Activated CD8-positive, alpha-beta T cell treated with anti-CD3 and anti-CD28 coated beads, Interleukin-2, amount 10 ng/mL, durations not matched to agents 7 days and 5 days (primary cell): ENCODE data around the gene UGDH. TPM values are rescaled to one million over a fixed set of nuclear protein-coding genes. Genes with fewer than 3 reads are reported as not detected.
"Not testable (repeated sequence)": the region's sequence is repeated elsewhere in the genome, so short reads cannot be mapped to it uniquely, and the experiment has no call there.

Experiments
- ATAC-seq: fragments of 150-1000 bp; cut with Tn5 transposase; one replicate; pipeline ENCODE4 v1.10.0; 2021; ENCODE audit warnings: moderate library complexity
- CTCF ChIA-PET: fragments of 350-600 bp; sonication (Branson Sonifier 250); formaldehyde crosslinking; loops from one replicate; lab custom pipeline; 2021; ENCODE audit warnings: antibody characterized with exemption; lab: Charles Lee
- POLR2A ChIA-PET: fragments of 350-600 bp; sonication (Branson Sonifier 250); formaldehyde crosslinking; loops from one replicate; lab custom pipeline; 2021; ENCODE audit warnings: antibody characterized with exemption; lab: Charles Lee
- DNase-seq: peaks from one replicate; pipeline ENCODE4 v3.0.0-alpha.2; 2020
- H3K27ac Mint-ChIP-seq: one replicate; pipeline ENCODE4 v1.8.0; 2021; ENCODE audit warnings: mild to moderate bottlenecking, mixed read lengths
- H3K27me3 Mint-ChIP-seq: one replicate; pipeline ENCODE4 v1.8.0; 2021; ENCODE audit warnings: low read depth, mixed read lengths
- H3K36me3 Mint-ChIP-seq: one replicate; pipeline ENCODE4 v1.8.0; 2021; ENCODE audit warnings: low read depth, mixed read lengths
- H3K4me1 Mint-ChIP-seq: one replicate; pipeline ENCODE4 v1.8.0; 2021; ENCODE audit warnings: low read depth, mixed read lengths
- H3K4me3 Mint-ChIP-seq: one replicate; pipeline ENCODE4 v1.8.0; 2021; ENCODE audit warnings: mild to moderate bottlenecking, mixed read lengths
- H3K9me3 Mint-ChIP-seq: one replicate; pipeline ENCODE4 v1.8.0; 2022; ENCODE audit warnings: mixed read lengths; ENCODE audit not compliant: insufficient read depth
- total RNA-seq, 2 experiments: library from RNA; stranded (reverse); gene quantifications; one replicate each; pipeline ENCODE4 v1.2.3, GENCODE V29; 2021

The UGDH gene
- total RNA-seq, 2 experiments from 2014 or later: 11.1 to 11.7 TPM

DNA sequence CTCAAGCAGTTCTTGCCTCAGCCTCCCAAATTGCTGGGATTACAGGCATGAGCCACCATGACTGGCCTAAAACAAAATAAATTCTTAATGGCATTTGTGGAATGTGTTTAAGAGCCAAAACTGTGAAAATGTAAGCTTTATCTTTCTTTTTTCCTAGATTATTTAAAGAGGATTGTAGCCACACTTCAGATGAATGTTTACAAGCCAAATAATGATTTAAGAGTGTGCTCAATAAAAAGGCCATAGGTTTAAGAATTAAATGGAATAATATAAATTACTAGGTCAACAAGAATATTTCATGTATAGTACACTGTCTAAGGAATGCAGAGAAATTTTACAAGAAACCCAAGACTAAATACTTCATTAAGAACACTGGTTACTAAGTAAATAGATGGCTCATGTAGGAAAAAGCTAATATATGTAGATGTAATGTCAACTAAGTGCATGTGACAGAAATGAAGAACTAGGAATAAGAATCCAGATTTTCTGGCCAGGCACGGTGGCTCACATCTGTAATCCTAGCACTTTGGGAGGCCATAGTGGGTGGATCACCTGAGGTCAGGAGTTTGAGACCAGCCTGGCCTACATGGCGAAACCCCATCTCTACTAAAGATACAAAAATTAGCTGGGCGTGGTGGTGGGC, 21.3 kb upstream of the UGDH start:
- H3K9me3 Mint-ChIP-seq: no peaks in the 10 kb centered on the region
- ChIA-PET POLR2A (no interaction called here), CTCF (interaction anchor here (1.6 kb wide), 1 partner anchor 79 kb away, joined by 3 read pairs; no protein-coding TSS in a partner anchor)
- ATAC-seq (no peak), DNase-seq (no peak)
- H3K27ac Mint-ChIP-seq: no peak overlapping the region
- H3K4me3 Mint-ChIP-seq: no peak overlapping the region
- H3K4me1 Mint-ChIP-seq: no peaks in the 10 kb centered on the region
- H3K27me3 Mint-ChIP-seq: no peaks in the 10 kb centered on the region
- H3K36me3 Mint-ChIP-seq: no peaks in the 10 kb centered on the region

DNA sequence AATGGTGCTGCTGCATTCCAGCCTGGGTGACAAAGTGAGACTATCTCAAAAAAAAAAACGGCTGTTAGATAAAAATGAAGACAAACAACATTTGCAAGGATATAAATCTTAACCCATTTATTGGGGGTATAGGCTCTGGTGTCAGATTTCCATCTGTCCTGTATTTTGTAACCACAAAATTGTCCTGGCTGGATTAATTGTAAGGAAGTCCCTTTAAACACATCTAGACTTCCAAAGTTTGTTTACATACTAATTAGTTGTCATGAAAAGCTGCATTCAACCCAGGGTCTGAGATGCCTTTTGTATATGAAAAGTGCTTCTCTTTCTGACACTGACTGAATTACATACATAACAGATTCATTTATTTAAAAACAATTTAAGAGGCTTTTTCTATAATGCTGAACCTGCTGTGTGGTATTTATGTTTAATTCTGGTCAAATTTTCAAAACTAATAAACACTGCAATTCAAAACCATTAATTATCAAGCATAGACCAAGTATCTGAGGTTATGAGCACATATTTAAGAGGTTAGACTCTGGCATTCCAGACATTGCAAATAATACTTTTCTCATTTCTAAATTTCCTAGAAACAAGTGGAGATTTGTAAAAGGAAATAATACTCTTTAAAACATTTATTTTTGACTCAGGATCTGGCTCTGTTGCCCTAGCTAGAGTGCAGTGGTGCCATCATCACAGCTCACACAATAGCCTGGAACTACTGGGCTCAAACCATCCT, 17.5 kb upstream of the UGDH start:
- Mint-ChIP-seq H3K27me3 (peaks cover 2% of the 10 kb centered on the region), H3K4me3 (no peak overlapping the region), H3K9me3 (no peaks in the 10 kb centered on the region), H3K27ac (no peak overlapping the region), H3K4me1 (no peaks in the 10 kb centered on the region), H3K36me3 (no peaks in the 10 kb centered on the region)
- ChIA-PET CTCF (no interaction called here), POLR2A (no interaction called here)
- no peak for ATAC-seq
- DNase-seq: no peak

DNA sequence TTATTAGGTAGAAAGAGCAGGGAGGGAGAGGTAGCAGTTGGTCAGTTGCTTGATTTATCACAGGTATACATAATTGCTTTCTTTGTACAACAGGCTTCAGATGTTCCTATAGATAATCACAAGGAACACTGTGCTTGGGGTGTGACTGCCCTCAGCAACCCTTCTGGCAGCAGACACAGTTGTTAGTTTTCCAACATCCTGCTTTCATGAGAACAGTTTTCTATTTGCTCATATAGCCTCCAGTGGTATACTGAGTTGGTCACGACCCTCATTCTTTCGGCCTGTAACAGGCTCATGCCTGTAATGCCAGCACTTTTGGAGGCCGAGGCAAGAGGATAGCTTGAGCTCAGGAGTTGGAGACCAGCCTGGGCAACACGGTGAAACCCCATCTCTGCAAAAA, 16.8 kb upstream of the UGDH start:
- H3K27me3 Mint-ChIP-seq, CTCF ChIA-PET, H3K9me3 Mint-ChIP-seq, H3K4me1 Mint-ChIP-seq, POLR2A ChIA-PET, DNase-seq, ATAC-seq, H3K27ac Mint-ChIP-seq, H3K4me3 Mint-ChIP-seq, H3K36me3 Mint-ChIP-seq: not testable (repeated sequence)

DNA sequence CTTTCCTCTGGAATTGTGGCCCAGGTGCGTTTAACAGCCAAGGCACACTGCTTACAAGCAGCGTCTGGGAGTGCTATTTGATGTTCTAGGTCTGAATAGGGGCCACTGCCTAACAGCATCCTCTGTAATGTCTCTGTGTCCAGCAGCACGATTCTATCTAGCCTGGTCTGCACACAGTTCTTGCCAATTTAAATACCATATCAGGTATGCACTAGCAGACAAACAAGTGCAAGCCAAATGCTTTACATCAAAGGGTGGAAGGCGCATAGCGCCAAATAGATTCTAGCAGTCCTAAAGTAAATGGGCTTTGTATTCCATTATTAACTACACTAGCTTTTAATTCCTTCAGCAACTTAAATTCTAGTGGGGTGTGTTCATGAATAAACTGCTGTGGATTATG, 15.8 kb upstream of the UGDH start:
- no peaks in the 10 kb centered on the region for H3K9me3 Mint-ChIP-seq
- CTCF ChIA-PET: interaction anchor here (0.9 to 1.6 kb wide), 2 partner anchors 10 to 16 kb away, joined by 3 read pairs; partner anchors contain the start of gene UGDH

DNA sequence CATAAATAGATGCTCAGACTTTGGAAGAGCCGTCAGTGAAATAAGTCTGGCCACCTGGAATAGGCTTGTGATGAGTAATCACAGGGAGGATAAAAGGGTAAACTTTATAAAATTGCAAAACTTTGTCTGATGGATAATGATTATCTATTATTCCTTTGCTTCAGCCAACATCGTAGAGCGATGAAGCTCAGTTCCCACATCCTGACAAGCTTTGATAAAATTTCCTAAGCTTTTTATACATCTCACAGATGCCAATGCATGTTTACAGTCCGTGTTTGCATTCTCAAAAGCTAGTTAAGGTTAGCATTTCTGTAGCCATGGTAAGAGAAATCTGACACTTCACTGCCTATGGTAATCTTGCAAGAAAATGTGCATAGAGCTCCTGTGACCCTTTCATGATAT, 15.4 kb upstream of the UGDH start:
- no peak overlapping the region for H3K27ac Mint-ChIP-seq
- CTCF ChIA-PET: interaction anchor here (0.9 to 1.6 kb wide), 2 partner anchors 10 to 15 kb away, joined by 3 read pairs; partner anchors contain the start of gene UGDH
- POLR2A ChIA-PET: no interaction called here

More for the DNA sequence above, 15.8 kb upstream of the UGDH start:
- DNase-seq: no peak
- Mint-ChIP-seq H3K4me3 (no peak overlapping the region), H3K36me3 (no peaks in the 10 kb centered on the region), H3K27me3 (peaks cover 2% of the 10 kb centered on the region), H3K27ac (no peak overlapping the region), H3K4me1 (no peaks in the 10 kb centered on the region)
- POLR2A ChIA-PET: no interaction called here
- no peak for ATAC-seq

DNA sequence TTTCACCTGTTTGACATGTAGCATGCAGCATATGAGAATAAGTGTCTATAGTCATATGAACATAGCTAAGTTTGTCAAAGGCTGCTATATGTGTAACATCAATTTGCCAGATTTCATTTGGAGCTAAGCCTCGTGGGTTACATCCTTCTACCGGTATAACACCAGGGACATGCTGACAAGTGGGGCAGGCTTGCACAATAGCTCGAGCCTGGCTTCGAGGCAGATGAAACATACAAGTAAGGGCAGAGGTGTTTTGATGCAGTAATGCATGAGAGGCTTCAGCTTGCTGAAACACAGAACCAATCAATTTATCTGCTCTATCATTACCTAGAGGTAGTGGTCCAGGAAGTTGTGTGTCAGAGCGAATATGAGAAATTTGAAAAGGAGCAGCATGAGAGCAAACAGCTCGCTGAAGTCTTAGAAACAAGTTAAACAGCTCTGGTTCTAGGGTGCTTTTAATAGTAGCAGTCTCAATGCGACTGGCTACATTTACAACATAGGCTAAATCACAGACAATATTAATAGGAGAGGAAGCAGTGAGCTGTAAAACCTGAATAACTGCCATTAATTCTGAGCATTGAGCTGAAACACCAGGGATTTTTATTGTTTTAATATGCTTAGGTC, 14.9 kb upstream of the UGDH start:
- Mint-ChIP-seq H3K27me3 (peaks cover 2% of the 10 kb centered on the region), H3K4me3 (no peak overlapping the region), H3K9me3 (no peaks in the 10 kb centered on the region), H3K36me3 (no peaks in the 10 kb centered on the region), H3K27ac (no peak overlapping the region), H3K4me1 (no peaks in the 10 kb centered on the region)
- DNase-seq (no peak), ATAC-seq (no peak)
- ChIA-PET POLR2A (no interaction called here), CTCF (interaction anchor here (1.6 kb wide), 1 partner anchor 15 kb away, joined by 3 read pairs; the partner anchor contains the start of gene UGDH)

More for the DNA sequence above, 15.4 kb upstream of the UGDH start:
- Mint-ChIP-seq H3K36me3 (no peaks in the 10 kb centered on the region), H3K9me3 (no peaks in the 10 kb centered on the region), H3K27me3 (peaks cover 2% of the 10 kb centered on the region), H3K4me1 (no peaks in the 10 kb centered on the region), H3K4me3 (no peak overlapping the region)
- DNase-seq: no peak
- ATAC-seq: no peak

DNA sequence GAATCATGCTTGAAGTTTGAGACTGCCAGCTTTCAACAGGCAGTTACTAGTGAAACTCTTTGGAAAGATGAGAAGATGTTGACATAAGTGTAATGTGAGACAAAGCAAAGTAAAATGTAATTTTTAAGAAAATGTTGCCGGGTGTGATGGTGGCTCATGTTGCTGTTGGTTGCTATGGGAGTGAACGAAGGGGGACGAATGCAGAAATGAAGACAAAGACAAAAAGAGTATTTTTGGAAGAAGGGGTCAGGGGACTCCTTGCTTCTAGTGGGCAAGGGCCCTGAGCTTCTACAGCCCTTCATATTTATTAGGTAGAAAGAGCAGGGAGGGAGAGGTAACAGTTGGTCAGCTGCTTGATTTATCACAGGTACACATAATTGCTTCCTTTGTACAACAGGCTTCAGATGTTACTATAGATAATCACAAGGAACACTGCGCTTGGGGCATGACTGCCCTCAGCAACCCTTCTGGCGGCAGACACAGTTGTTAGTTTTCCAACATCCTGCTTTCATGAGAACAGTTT, 11.9 kb upstream of the UGDH start:
- no peak for DNase-seq
- peaks cover 2% of the 10 kb centered on the region for H3K27me3 Mint-ChIP-seq
- ChIA-PET CTCF (no interaction called here), POLR2A (no interaction called here)
- H3K9me3 Mint-ChIP-seq: no peaks in the 10 kb centered on the region
- no peaks in the 10 kb centered on the region for H3K4me1 Mint-ChIP-seq
- peaks cover 4% of the 10 kb centered on the region for H3K36me3 Mint-ChIP-seq
- ATAC-seq: no peak
- H3K27ac Mint-ChIP-seq: no peak overlapping the region
- no peak overlapping the region for H3K4me3 Mint-ChIP-seq

DNA sequence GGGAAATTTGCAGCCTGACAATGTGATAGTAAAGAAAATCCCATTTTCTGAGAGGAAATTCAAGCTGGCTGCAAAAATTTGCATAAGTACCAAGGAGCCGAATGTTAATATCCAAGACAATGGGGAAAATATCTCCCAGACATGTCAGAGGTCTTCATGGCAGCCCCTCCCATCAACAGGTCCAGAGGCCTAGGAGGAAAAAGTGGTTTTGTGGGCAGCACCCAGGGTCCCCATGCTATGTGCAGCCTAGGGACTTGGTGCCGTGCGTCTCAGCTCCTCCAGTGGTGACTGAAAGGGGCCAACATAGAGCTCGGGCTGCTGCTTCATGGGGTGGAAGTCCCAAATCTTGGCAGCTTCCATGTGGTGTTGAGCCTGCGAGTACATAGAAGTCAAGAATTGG, 6.3 kb upstream of the UGDH start:
- Mint-ChIP-seq H3K27me3 (no peaks in the 10 kb centered on the region), H3K9me3 (peaks cover 18% of the 10 kb centered on the region), H3K36me3 (peaks cover 20% of the 10 kb centered on the region), H3K4me1 (peaks cover 1% of the 10 kb centered on the region), H3K4me3 (no peak overlapping the region), H3K27ac (no peak overlapping the region)
- DNase-seq (no peak), ATAC-seq (no peak)
- ChIA-PET POLR2A (interaction anchor here (0.6 kb wide), 1 partner anchor 70 kb away, joined by 3 read pairs; no protein-coding TSS in a partner anchor), CTCF (no interaction called here)

DNA sequence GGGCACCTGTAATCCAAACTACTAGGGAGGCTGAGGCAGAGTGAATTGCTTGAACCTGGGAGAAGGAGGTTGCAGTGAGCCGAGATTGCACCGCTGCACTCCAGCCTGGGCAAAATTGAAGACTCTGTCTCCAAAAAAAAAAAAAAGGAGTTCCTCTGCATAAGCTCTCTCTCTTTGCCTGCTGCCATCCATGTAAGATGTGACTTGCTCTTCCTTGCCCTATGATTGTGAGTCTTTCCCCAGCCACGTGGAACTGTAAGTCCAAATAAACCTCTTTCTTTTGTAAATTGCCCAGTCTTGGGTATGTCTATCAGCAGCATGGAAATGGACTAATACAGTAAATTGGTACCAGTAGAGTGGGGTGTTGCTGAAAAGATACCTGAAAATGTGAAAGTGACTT, 5.0 kb upstream of the UGDH start:
- CTCF ChIA-PET, H3K4me3 Mint-ChIP-seq: not testable (repeated sequence)

DNA sequence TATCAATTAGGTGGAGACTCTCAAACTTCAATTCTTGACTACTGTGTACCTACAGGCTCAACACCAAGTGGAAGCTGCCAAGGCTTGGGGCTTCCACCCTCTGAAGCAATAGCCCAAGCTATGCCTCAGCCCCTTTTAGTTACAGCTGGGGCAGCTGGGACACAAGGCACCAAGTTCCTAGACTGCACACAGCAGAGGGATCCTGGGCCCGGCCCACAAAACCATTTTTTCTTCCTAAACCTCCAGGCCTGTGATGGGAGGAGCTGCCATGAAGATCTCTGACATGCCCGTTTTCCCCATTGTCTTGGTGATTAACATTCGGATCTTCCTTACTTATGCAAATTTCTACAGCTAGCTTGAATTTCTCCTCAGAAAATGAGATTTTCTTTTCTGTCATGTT, 3.4 kb upstream of the UGDH start:
- DNase-seq (no peak), ATAC-seq (no peak)
- peaks cover 23% of the 10 kb centered on the region for H3K36me3 Mint-ChIP-seq
- peaks cover 18% of the 10 kb centered on the region for H3K9me3 Mint-ChIP-seq
- CTCF ChIA-PET: no interaction called here
- peaks cover 2% of the 10 kb centered on the region for H3K27me3 Mint-ChIP-seq
- POLR2A ChIA-PET: no interaction called here
- peaks cover 20% of the 10 kb centered on the region for H3K4me1 Mint-ChIP-seq
- no peak overlapping the region for H3K4me3 Mint-ChIP-seq
- H3K27ac Mint-ChIP-seq: no peak overlapping the region

More for the DNA sequence above, 5.0 kb upstream of the UGDH start:
- peaks cover 18% of the 10 kb centered on the region for H3K9me3 Mint-ChIP-seq
- DNase-seq, H3K27me3 Mint-ChIP-seq, H3K4me1 Mint-ChIP-seq, H3K27ac Mint-ChIP-seq, POLR2A ChIA-PET, ATAC-seq: not testable (repeated sequence)
- peaks cover 20% of the 10 kb centered on the region for H3K36me3 Mint-ChIP-seq

DNA sequence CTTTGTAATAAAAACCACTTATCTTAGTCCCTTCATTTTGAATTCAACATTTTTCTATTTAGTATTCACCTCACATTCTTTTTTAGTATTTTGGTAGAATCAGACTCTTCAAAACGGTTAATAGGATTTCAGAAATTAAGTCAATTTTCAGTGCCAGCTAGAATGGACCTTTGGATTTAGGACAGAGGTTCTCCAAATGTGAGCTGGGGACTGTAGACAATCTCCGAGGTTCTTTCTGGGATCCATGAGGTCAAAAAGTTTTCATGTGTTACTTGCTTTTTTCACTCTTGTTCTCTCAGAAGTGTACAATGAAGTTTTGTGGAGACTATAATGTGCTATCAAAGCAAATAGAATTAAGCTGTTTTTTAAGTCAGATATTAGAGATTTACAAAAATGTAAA, 2.3 kb upstream of the UGDH start:
- no peak overlapping the region for H3K4me3 Mint-ChIP-seq
- peaks cover 2% of the 10 kb centered on the region for H3K27me3 Mint-ChIP-seq
- peaks cover 23% of the 10 kb centered on the region for H3K36me3 Mint-ChIP-seq
- POLR2A ChIA-PET: no interaction called here
- peaks cover 20% of the 10 kb centered on the region for H3K4me1 Mint-ChIP-seq
- DNase-seq: no peak
- no peak overlapping the region for H3K27ac Mint-ChIP-seq
- peaks cover 18% of the 10 kb centered on the region for H3K9me3 Mint-ChIP-seq
- ATAC-seq: no peak
- CTCF ChIA-PET: interaction anchor here (1.0 kb wide), 1 partner anchor 60 kb away, joined by 4 read pairs; no protein-coding TSS in a partner anchor
